GM04504 (cell line): ENCODE data around the gene RAB44.

Experiments used
- DNase-seq: peaks from one replicate; pipeline ENCODE4 v3.0.0-alpha.2; 2012; ENCODE audit warnings: low read depth

The RAB44 gene

DNA sequence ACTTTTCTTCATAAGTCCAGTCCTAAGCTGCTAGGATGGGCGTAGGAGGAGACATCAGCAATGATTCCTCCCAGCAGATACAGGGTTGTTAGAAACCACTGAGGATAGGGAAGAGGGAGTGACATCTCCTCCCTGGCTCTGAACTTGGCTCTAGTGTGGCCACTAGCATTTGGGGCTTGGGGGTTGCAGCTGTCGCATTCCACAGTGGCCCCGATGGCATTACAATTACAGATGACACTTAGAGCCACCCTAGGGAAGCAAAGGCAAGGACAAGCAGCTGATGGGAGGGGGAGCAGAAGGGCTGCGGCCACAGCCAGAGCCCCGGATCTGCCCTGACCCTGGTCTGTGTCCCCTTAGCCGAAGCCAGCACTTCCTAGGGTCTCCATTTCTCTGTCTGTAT lies 28.6 kb upstream of the RAB44 start:
- no peak for DNase-seq

DNA sequence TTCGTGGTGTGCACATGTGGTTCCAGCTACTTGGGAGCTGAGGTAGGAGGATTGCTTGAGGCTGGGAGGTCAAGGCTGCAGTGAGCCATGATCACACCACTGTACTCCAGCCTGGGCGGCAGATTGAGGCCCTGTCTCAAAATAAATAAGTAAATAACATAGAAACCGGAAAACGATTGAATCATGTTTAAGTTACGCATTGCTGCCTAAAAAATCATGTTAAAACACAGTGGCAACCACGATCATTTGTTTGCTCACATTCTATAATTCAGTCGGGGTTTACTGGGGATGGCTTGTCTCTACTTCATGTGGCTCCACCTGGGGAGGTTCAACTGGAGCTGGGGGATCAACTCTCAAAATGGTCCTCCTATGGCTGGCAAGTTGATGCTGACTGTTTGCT lies 27.4 kb upstream of the RAB44 start:
- no peak for DNase-seq

GRCh38 chr6:36671687-36672375 lies 25.8 kb upstream of the RAB44 start:
- DNase-seq = no peak

DNA sequence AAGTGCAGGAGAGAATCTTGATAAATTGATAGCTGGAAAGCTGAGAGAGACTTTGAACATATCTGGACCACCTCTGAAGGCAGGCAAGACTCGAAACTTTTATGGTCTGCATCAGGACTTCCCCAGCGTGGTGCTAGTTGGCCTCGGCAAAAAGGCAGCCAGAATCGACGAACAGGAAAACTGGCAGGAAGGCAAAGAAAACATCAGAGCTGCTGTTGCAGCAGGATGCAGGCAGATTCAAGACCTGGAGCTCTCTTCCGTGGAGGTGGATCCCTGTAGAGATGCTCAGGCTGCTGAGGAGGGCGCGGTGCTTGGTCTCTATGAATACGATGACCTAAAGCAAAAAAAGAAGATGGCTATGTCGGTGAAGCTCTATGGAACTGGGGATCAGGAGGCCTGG lies 23.7 kb upstream of the RAB44 start:
- DNase-seq = no peak

- DNase-seq = no peak
Observed at GRCh38 chr6:36674942-36675341, 22.7 kb upstream of the RAB44 start.

GRCh38 chr6:36676141-36677058 lies 21.2 kb upstream of the RAB44 start:
- no peak for DNase-seq

- DNase-seq = no peak
Observed at GRCh38 chr6:36677059-36677749, 20.4 kb upstream of the RAB44 start.

DNA sequence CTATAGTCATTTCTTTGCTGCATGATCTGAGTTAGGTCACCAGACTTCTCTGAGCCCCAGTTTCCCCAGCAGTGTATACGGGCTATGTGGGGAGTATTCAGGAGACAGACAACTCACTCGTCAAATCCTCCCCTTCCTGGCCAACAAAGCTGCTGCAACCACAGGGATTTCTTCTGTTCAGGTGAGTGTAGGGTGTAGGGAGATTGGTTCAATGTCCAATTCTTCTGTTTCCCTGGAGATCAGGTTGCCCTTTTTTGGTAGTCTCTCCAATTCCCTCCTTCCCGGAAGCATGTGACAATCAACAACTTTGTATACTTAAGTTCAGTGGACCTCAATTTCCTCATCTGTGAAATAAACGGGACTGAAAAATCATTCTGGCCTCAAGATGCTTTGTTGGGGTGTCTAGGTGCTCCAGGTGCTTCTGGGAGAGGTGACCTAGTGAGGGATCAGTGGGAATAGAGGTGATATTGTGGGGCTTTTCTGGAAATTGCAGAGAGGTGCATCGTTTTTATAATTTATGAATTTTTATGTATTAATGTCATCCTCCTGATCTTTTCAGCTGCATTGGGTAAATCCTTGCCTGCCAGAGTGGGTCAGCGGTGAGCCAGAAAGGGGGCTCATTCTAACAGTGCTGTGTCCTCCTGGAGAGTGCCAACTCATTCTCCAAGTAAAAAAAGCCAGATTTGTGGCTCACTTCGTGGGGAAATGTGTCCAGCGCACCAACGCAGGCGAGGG lies 19.7 kb upstream of the RAB44 start:
- DNase-seq = no peak

GRCh38 chr6:36678488-36679042 lies 19.1 kb upstream of the RAB44 start, which contains the start of gene CDKN1A:
Gene CDKN1A (plus strand): TSS chr6:36678714. CDS start chr6:36684102, 5,388 bp downstream.
- DNase-seq = peak; percentile 93

GRCh38 chr6:36679043-36679833 lies 18.4 kb upstream of the RAB44 start:
- DNase-seq = no peak

DNA sequence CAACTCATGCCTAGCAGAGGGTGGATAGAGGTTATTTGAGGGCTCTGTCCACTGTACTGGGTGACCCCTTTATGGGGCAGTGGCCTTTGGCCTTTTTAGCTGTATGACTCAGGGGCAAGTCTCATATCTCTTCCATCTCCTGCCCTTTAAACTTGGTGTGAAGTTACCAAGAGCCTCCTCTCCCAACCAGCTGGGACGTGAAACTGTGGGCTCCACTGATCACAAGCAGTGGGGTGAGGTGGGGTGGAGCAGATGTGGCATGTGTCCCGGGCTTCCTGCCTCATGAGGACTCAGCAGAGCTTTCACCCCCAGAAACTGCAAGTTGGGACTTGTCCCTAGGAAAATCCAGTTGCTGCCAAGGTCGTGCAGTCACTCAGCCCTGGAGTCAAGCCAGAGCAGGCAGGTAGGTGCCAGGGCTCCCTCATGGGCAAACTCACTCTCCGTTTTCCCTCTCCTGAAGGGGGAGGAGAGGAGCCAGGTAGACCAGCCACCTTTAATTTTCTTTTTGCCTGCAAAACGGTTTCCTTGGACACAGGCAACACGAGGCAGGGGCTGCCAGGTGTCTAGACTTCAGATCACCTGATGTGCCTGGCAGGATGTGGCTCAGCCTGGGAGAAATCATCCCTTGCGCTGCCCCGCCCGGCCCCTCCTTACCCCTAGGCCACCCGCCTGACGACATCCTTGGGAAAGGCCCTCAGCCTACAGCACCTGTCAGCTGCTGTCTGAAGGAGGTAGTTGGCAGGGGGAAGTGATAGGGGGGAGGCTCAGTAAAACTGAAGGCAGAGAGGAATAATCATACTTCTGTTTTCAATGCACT lies 15.1 kb upstream of the RAB44 start:
- DNase-seq = no peak

DNA sequence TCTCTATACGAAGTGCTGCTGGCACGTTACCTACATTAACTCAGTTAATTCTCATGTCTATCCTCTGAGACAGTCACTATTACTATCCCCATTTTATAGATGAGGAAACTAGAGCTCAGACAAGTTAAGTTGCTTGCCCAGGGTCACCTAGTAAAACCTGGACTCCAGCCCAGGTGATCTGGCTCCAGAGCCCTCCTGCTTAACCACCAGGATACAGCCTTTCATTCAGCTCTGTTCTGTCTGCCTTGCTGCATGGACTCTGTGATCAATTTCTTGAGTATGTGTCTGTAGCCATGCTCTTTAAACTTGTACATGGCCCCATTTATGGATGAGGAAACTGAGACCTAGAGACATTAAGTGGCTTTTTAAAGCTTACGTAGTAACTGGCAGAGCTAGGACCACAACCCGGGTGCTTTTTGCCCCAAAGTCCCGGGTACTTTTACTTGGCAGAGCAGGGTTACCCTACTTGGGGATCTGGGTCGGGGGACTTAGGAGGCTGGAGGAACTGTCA lies 14.4 kb upstream of the RAB44 start:
- DNase-seq = no peak

GRCh38 chr6:36683656-36684446 lies 13.8 kb upstream of the RAB44 start:
- no peak for DNase-seq

GRCh38 chr6:36684447-36684812 lies 13.2 kb upstream of the RAB44 start:
- DNase-seq = no peak

DNA sequence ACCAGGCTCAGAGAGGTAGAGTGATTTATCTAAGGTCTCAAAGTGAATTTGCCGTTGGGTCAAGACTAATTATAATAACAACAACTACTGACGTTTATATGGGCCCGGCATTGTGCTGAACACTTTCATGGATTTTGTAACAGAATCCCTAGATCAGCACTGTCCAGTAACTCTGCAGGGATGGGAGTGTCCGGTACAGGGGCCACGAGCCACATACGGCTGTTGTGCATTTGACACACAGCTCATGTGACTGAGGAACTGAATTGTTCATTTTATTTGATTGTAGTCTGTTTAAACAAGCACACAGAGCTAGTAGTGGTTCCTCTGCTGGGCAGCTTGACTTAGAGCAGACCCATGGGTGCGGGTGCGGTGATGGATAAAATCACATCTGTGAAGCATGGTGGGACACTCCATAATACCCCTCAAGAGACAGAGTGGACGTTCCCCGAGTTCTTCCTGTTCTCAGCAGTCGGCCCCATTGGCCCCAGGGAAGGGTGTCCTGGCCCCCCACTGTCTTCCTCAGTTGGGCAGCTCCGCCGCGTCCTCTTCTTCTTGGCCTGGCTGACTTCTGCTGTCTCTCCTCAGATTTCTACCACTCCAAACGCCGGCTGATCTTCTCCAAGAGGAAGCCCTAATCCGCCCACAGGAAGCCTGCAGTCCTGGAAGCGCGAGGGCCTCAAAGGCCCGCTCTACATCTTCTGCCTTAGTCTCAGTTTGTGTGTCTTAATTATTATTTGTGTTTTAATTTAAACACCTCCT lies 12.3 kb upstream of the RAB44 start:
- no peak for DNase-seq

DNA sequence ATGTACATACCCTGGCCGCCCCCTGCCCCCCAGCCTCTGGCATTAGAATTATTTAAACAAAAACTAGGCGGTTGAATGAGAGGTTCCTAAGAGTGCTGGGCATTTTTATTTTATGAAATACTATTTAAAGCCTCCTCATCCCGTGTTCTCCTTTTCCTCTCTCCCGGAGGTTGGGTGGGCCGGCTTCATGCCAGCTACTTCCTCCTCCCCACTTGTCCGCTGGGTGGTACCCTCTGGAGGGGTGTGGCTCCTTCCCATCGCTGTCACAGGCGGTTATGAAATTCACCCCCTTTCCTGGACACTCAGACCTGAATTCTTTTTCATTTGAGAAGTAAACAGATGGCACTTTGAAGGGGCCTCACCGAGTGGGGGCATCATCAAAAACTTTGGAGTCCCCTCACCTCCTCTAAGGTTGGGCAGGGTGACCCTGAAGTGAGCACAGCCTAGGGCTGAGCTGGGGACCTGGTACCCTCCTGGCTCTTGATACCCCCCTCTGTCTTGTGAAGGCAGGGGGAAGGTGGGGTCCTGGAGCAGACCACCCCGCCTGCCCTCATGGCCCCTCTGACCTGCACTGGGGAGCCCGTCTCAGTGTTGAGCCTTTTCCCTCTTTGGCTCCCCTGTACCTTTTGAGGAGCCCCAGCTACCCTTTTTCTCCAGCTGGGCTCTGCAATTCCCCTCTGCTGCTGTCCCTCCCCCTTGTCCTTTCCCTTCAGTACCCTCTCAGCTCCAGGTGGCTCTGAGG lies 11.5 kb upstream of the RAB44 start:
- no peak for DNase-seq
